ENCODE results near the gene PGS1. TPM values are rescaled to one million over a fixed set of nuclear protein-coding genes. Genes with fewer than 3 reads are reported as not detected.

PGS1 gene
- total and polyA plus RNA-seq, 3 donors from 2014 or later, result 34.9 to 58.4 (median 50.4) TPM

GRCh38 chr17:78340183-78340955, 38.1 kb upstream of the PGS1 start:
- H3K27ac ChIP-seq, result no peak overlapping the region
- no peak for DNase-seq
- WGBS, 2 donors, result 88 to 90% methylated on average over 9 to 10 of the region's 10 CpGs
- intact Hi-C loops (cut with DNase I; ENCODE audit: low total_unique reads), result no loop called here
- peaks cover 23% of the 10 kb centered on the region for H3K4me1 ChIP-seq
- no peaks in the 10 kb centered on the region for H3K36me3 ChIP-seq (ENCODE audit: low read depth, missing control alignments)
- TF ChIP-seq POLR2A (IDR thresholded peaks at IDR 0.05) (no peak), CTCF (IDR thresholded peaks at IDR 0.05) (no peak)
- H3K27me3 ChIP-seq, result no peaks in the 10 kb centered on the region
- H3K4me3 ChIP-seq, result no peak overlapping the region
- no peaks in the 10 kb centered on the region for H3K9me3 ChIP-seq

GRCh38 chr17:78341559-78342448, 36.6 kb upstream of the PGS1 start:
- DNase-seq, result peak; percentile 66
- Histone ChIP-seq H3K27ac (peak overlapping the region; percentile 55 to 81), H3K36me3 (ENCODE audit: low read depth, missing control alignments) (no peaks in the 10 kb centered on the region), H3K27me3 (no peaks in the 10 kb centered on the region), H3K4me1 (peaks cover 23% of the 10 kb centered on the region), H3K4me3 (peak overlapping the region; percentile 45 to 52), H3K9me3 (no peaks in the 10 kb centered on the region)
- no peak for TF ChIP-seq POLR2A (IDR thresholded peaks at IDR 0.05)
- TF ChIP-seq CTCF (IDR thresholded peaks at IDR 0.05), result no peak
- intact Hi-C loops (cut with DNase I; ENCODE audit: low total_unique reads), result no loop called here
- WGBS, 2 donors, result 12 to 14% methylated on average over 15 to 36 of the region's 95 CpGs

- H3K4me1 ChIP-seq, result peaks cover 23% of the 10 kb centered on the region
- H3K27ac ChIP-seq, result peak overlapping the region; percentile 55 to 81
- TF ChIP-seq POLR2A (IDR thresholded peaks at IDR 0.05) (no peak), CTCF (IDR thresholded peaks at IDR 0.05) (no peak)
These were observed 35.8 kb upstream of the PGS1 start for GRCh38 chr17:78342449-78343186.

GRCh38 chr17:78343187-78343542, 35.3 kb upstream of the PGS1 start:
- 10 to 25% methylated on average over 2 to 5 of the region's 5 CpGs for WGBS, 2 donors
- H3K27me3 ChIP-seq, result no peaks in the 10 kb centered on the region
- TF ChIP-seq CTCF (IDR thresholded peaks at IDR 0.05) (no peak), POLR2A (IDR thresholded peaks at IDR 0.05) (no peak)
- H3K9me3 ChIP-seq, result no peaks in the 10 kb centered on the region
- H3K36me3 ChIP-seq (ENCODE audit: low read depth, missing control alignments), result no peaks in the 10 kb centered on the region
- DNase-seq, result peak; percentile 68
- peak overlapping the region in 1 of 2 donors; percentile 81 for H3K27ac ChIP-seq
- intact Hi-C loops (cut with DNase I; ENCODE audit: low total_unique reads), result no loop called here
- peaks cover 23% of the 10 kb centered on the region for H3K4me1 ChIP-seq
- H3K4me3 ChIP-seq, result no peak overlapping the region

More at GRCh38 chr17:78342449-78343186, 35.8 kb upstream of the PGS1 start:
- Histone ChIP-seq H3K36me3 (ENCODE audit: low read depth, missing control alignments) (no peaks in the 10 kb centered on the region), H3K27me3 (no peaks in the 10 kb centered on the region), H3K9me3 (no peaks in the 10 kb centered on the region), H3K4me3 (peak overlapping the region; percentile 45 to 52)
- intact Hi-C loops (cut with DNase I; ENCODE audit: low total_unique reads), result no loop called here
- peak; percentile 64 for DNase-seq
- WGBS, 2 donors, result 13 to 23% methylated on average over 13 to 26 of the region's 26 CpGs
